ENCODE measurements around the gene PLCB1.

DNA sequence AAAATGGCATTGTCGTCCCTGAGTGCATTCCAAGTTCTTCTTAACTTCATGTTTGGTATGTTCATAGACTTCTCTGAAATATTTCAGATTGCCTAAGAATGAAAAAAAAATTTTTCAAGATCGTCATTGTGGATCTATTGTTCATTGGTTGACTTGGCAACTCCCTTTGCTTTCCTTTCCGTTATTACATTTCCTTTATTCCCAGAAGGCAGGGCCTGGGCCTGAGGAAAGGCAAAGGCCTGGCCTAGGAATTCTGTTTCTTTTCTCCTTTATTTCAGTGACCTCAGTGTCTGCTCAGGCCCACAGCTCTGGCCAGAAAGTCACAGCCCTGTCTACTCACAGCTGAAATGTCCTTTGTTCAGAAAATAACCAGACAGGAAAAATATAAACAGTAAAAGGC lies 535.2 kb downstream of the PLCB1 start:
- no peak for TF ChIP-seq POLR2A (IDR thresholded peaks at IDR 0.05; ENCODE audit: low read length)
- TF ChIP-seq GATA1 (IDR thresholded peaks at IDR 0.05; ENCODE audit: low read depth, low read length) = no peak
